NB4 (cell line): ENCODE data around the gene OBSCN.

ENCODE experiments used
- DNase-seq: peaks from one replicate; pipeline ENCODE4 v3.0.0; 2010; ENCODE audit warnings: low read depth
- H3K4me3 ChIP-seq: one replicate; pipeline ENCODE4 v1.5.1; 2011; ENCODE audit warnings: mild to moderate bottlenecking, low read depth, low read length, moderate library complexity
- CTCF ChIP-seq: IDR thresholded peaks from one replicate; pipeline ENCODE4 v1.5.1; 2012; ENCODE audit warnings: low read depth, low read length
- MAX ChIP-seq: IDR thresholded peaks from 2 replicates; pipeline ENCODE4 v1.6.1; 2011; ENCODE audit warnings: low read depth, low read length
- MYC ChIP-seq: IDR thresholded peaks from 2 replicates; pipeline ENCODE4 v1.6.1; 2011; ENCODE audit warnings: low read depth, low read length
- POLR2A ChIP-seq: IDR thresholded peaks from 2 replicates; pipeline ENCODE4 v1.6.1; 2011; ENCODE audit warnings: mild to moderate bottlenecking; ENCODE audit not compliant: insufficient read length; ENCODE audit errors: extremely low read depth

OBSCN gene

GRCh38 chr1:228207851-228208821 lies at the start of gene OBSCN:
Gene OBSCN (plus strand): TSS chr1:228208044. CDS start chr1:228211784, 3,740 bp downstream.
- no peak within 1 kb of the TSS for H3K4me3 ChIP-seq
- TF ChIP-seq MYC (no peak), CTCF (no peak), POLR2A (no peak), MAX (no peak)
- DNase-seq: no peak

- no peak for DNase-seq
- no peak overlapping the region for H3K4me3 ChIP-seq
- TF ChIP-seq MAX (no peak), POLR2A (no peak), CTCF (no peak), MYC (no peak)
Measured at GRCh38 chr1:228158151-228159007, 49.5 kb upstream of the OBSCN start.

- no peak overlapping the region for H3K4me3 ChIP-seq
- TF ChIP-seq POLR2A (no peak), CTCF (no peak)
- DNase-seq: no peak
Measured at GRCh38 chr1:228159008-228159665, 48.7 kb upstream of the OBSCN start.

- no peak for DNase-seq
- TF ChIP-seq MAX: no peak
- no peak for TF ChIP-seq POLR2A
- TF ChIP-seq MYC: no peak
- TF ChIP-seq CTCF: no peak
Measured at GRCh38 chr1:228160201-228160761, 47.6 kb upstream of the OBSCN start.

GRCh38 chr1:228161362-228161761 lies 46.5 kb upstream of the OBSCN start:
- no peak overlapping the region for H3K4me3 ChIP-seq
- TF ChIP-seq POLR2A: no peak
- no peak for TF ChIP-seq MYC
- TF ChIP-seq CTCF: no peak
- no peak for TF ChIP-seq MAX
- DNase-seq: no peak

More at GRCh38 chr1:228160201-228160761, 47.6 kb upstream of the OBSCN start:
- no peak overlapping the region for H3K4me3 ChIP-seq
